Measurements from ENCODE around the gene LARGE1.
A peak's percentile ranks its signal among the peaks of the same experiment; 100 is the strongest.

The LARGE1 gene

DNA sequence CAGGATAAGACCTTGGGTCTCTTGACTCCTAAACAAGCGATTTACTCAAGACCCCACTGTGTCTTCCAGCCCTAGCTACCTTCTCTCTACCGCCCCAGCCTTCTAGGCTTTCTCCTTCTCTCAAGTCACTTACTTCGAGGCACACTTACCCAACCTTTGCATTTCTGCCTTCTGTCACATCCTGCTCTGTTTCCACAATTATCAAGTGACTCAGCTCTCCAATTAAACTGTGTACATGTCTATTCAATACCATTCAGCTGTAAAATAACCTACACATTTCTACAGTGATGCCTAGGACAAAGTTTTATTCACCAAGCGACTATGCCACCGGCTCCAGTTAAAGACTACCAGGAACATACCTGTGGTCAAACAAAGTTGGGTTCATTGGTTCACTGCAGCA lies 69.0 kb downstream of the LARGE1 start:
- Mint-ChIP-seq H3K9me3 (peaks cover 10% of the 10 kb centered on the region), H3K4me1 (peaks cover 21% of the 10 kb centered on the region), H3K36me3 (ENCODE audit: low read depth) (peaks cover 8% of the 10 kb centered on the region), H3K4me3 (no peak overlapping the region), H3K27me3 (ENCODE audit: low read depth) (peaks cover 3% of the 10 kb centered on the region), H3K27ac (peak overlapping the region in 1 of 3 experiments; percentile 18)
- TF ChIP-seq, protein P1, sequence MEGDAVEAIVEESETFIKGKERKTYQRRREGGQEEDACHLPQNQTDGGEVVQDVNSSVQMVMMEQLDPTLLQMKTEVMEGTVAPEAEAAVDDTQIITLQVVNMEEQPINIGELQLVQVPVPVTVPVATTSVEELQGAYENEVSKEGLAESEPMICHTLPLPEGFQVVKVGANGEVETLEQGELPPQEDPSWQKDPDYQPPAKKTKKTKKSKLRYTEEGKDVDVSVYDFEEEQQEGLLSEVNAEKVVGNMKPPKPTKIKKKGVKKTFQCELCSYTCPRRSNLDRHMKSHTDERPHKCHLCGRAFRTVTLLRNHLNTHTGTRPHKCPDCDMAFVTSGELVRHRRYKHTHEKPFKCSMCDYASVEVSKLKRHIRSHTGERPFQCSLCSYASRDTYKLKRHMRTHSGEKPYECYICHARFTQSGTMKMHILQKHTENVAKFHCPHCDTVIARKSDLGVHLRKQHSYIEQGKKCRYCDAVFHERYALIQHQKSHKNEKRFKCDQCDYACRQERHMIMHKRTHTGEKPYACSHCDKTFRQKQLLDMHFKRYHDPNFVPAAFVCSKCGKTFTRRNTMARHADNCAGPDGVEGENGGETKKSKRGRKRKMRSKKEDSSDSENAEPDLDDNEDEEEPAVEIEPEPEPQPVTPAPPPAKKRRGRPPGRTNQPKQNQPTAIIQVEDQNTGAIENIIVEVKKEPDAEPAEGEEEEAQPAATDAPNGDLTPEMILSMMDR (IDR thresholded peaks at IDR 0.05; ENCODE audit: unreplicated experiment in 3 of 3) = no peak

DNA sequence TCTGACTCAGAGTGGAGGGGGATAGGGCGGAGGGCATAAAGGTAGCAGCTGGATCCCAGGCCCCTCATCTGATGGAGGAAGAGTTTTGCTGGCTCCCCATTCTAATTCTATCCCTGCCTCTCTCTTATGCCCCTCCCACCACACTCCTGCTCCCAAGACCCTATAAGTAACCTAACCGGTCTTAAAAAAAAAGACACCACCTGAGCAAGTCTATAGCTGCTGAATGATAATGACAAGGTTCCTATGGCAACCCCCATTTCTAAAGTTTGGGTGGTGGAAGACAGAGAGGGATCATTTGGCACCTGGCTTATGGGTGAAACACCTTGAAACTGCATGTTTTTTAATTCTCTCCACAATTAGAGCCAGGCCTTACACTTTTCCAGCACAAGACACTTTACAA lies 69.6 kb downstream of the LARGE1 start:
- H3K36me3 Mint-ChIP-seq (ENCODE audit: low read depth) = peaks cover 8% of the 10 kb centered on the region
- H3K27me3 Mint-ChIP-seq (ENCODE audit: low read depth) = peaks cover 3% of the 10 kb centered on the region
- TF ChIP-seq, protein P1 (IDR thresholded peaks at IDR 0.05; ENCODE audit: unreplicated experiment in 3 of 3) = no peak
- H3K4me3 Mint-ChIP-seq = no peak overlapping the region
- peaks cover 21% of the 10 kb centered on the region for H3K4me1 Mint-ChIP-seq
- peak overlapping the region in 1 of 3 experiments; percentile 18 for H3K27ac Mint-ChIP-seq
- H3K9me3 Mint-ChIP-seq = peaks cover 11% of the 10 kb centered on the region

DNA sequence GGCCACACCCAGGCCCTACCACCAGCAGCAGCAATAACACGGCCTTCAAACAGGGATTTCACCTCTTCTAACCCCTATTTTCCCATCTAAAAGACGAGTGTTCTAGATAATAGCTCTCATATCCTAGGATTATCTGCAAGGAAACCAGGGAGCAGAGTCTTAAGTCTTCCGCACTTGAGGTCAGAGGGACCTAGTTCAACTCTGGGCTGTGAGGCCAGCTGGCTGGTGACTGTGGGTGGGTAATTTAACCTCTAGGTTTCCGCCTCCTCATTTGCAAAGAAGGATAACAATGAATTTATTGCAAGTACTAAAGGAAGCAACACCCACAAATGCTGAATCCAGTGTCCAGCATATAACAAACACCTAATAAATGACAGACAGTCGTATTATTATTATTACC lies 70.1 kb downstream of the LARGE1 start:
- Mint-ChIP-seq H3K36me3 (ENCODE audit: low read depth) (peaks cover 8% of the 10 kb centered on the region), H3K4me1 (peaks cover 21% of the 10 kb centered on the region), H3K27ac (no peak overlapping the region), H3K4me3 (no peak overlapping the region), H3K9me3 (peaks cover 14% of the 10 kb centered on the region), H3K27me3 (ENCODE audit: low read depth) (peaks cover 3% of the 10 kb centered on the region)
- TF ChIP-seq, protein P1 (IDR thresholded peaks at IDR 0.05; ENCODE audit: unreplicated experiment in 3 of 3) = no peak

DNA sequence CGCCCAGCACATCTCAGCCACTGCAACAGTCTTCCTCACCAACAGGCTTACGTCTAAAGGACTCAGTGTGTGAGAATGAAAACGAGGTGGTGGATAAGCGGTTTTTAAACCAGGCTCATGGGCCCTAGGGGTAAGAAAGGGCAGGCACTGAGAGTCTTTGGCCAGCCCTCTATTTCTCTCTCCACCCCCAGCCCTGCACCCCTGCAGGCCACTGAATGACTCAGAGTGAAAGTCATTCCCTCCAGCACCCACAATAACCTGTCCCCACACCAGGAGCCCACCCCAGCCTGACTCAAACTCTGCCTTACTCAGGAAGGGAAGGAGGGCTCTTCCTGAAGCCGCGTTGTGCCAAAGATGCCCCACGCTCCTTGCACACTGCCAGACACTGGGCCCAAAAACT lies 72.0 kb downstream of the LARGE1 start:
- Mint-ChIP-seq H3K4me1 (peaks cover 14% of the 10 kb centered on the region), H3K27me3 (ENCODE audit: low read depth) (peaks cover 3% of the 10 kb centered on the region), H3K27ac (no peak overlapping the region), H3K36me3 (ENCODE audit: low read depth) (peaks cover 8% of the 10 kb centered on the region), H3K4me3 (no peak overlapping the region), H3K9me3 (peaks cover 14% of the 10 kb centered on the region)
- TF ChIP-seq, protein P1 (IDR thresholded peaks at IDR 0.05; ENCODE audit: unreplicated experiment in 3 of 3) = no peak

DNA sequence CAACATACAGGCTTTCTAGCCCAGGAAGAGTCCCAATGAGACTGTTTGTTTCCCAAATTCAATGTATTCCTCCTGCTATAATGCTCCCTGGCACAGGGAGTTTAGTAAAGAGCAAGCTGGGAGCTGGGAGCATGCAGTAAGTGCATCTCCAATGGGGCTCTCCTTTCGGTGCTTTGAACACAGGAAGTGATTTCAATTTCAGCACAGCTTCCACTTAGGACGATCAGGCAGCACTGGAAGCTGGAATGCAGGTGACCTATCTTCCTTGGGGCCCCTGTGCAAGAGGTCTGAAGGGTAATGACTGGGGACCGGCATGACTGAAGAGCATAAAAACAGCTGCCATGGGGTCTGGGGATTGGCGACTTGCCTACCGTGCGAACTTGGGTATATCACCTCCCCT lies 76.0 kb downstream of the LARGE1 start:
- peaks cover 4% of the 10 kb centered on the region for H3K4me1 Mint-ChIP-seq
- TF ChIP-seq, protein P1 (IDR thresholded peaks at IDR 0.05; ENCODE audit: unreplicated experiment in 3 of 3) = no peak
- H3K36me3 Mint-ChIP-seq (ENCODE audit: low read depth) = peaks cover 8% of the 10 kb centered on the region
- H3K9me3 Mint-ChIP-seq = peaks cover 14% of the 10 kb centered on the region
- no peaks in the 10 kb centered on the region for H3K27me3 Mint-ChIP-seq (ENCODE audit: low read depth)
- H3K27ac Mint-ChIP-seq = no peak overlapping the region
- no peak overlapping the region for H3K4me3 Mint-ChIP-seq

DNA sequence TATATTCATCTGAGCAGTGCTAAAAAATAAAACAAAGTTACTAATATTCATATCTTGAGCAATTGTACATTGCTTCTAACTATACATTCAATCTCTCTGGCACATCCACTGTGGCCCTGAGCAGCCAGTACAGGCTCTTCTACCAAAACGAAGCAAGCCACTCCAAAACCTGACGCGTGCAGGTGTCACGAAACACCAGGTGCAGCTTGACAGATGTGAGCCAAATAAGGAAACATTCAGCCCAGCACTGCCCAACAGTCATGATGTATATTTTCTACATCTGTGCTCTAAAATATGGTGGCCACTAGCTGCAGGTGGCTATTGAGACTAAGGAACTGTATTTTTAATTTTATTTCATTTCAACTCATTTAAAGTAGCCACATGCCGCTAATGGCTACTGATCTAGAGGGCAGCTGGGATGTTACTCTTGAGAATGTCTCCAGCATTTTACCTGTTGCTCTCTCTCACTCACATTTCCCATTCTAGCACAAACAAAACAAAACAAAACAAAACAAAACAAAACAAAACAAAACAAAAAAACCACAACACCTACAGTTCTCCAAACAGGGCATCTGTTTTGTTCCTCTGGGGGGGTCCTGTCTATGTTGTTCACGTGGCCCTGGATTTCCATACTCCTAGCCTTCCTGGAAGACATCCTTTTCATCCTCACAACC lies 77.7 kb downstream of the LARGE1 start:
- peaks cover 20% of the 10 kb centered on the region for H3K4me1 Mint-ChIP-seq
- no peak overlapping the region for H3K27ac Mint-ChIP-seq
- TF ChIP-seq, protein P1 (IDR thresholded peaks at IDR 0.05; ENCODE audit: unreplicated experiment in 3 of 3) = no peak
- no peak overlapping the region for H3K4me3 Mint-ChIP-seq
- peaks cover 5% of the 10 kb centered on the region for H3K36me3 Mint-ChIP-seq (ENCODE audit: low read depth)
- no peaks in the 10 kb centered on the region for H3K27me3 Mint-ChIP-seq (ENCODE audit: low read depth)
- H3K9me3 Mint-ChIP-seq = peaks cover 10% of the 10 kb centered on the region

All from nephron (organoid).